Renal cortex interstitium (tissue), 15 donors: ENCODE data around the gene DOLK. TPM values are rescaled to one million over a fixed set of nuclear protein-coding genes. Genes with fewer than 3 reads are reported as not detected.
"Not testable (repeated sequence)": the region's sequence is repeated elsewhere in the genome, so short reads cannot be mapped to it uniquely, and the experiment has no call there.

ENCODE experiments used
- DNase-seq, 11 donors: peaks; one replicate each; pipeline ENCODE4 v3.0.0-alpha.2; 2013; ENCODE audit warnings: low read depth in 9 of 11, low spot score in 4 of 11; ENCODE audit errors: extremely low read depth in 1 of 11
- long read RNA-seq, 16 experiments: transcript quantifications; one replicate each; lab custom pipeline, GENCODE V29; 2026
- polyA plus RNA-seq, 3 donors: library from polyadenylated mRNA; unstranded; fragments of 120-200 nt; gene quantifications; one replicate each; pipeline ENCODE4 v1.2.1, GENCODE V29; 2013; ENCODE audit not compliant: insufficient read length in 3 of 3

Gene DOLK
- 10 to 100 TPM; 13.0 to 17.6 (median 14.2) TPM for polyA plus RNA-seq
- long read RNA-seq, donor 1, transcript DOLK-201 (1 exons, 2,090 nt), result major isoform, 13 of 13 reads
- long read RNA-seq, donor 1, partial matches to known transcripts, result 0 of 13 reads
- long read RNA-seq, donor 1, other reads (novel, unspliced or antisense), result 0 of 13 reads
- long read RNA-seq, donor 2, transcript DOLK-201 (1 exons, 2,090 nt), result major isoform, 17 of 17 reads
- long read RNA-seq, donor 2, partial matches to known transcripts, result 0 of 17 reads
- long read RNA-seq, donor 2, other reads (novel, unspliced or antisense), result 0 of 17 reads
- long read RNA-seq, donor 3, transcript DOLK-201 (1 exons, 2,090 nt), result major isoform, 31 of 31 reads
- long read RNA-seq, donor 3, partial matches to known transcripts, result 0 of 31 reads
- long read RNA-seq, donor 3, other reads (novel, unspliced or antisense), result 0 of 31 reads
- long read RNA-seq, donor 4, transcript DOLK-201 (1 exons, 2,090 nt), result major isoform, 19 of 19 reads
- long read RNA-seq, donor 4, partial matches to known transcripts, result 0 of 19 reads
- long read RNA-seq, donor 4, other reads (novel, unspliced or antisense), result 0 of 19 reads
- long read RNA-seq, donor 5, result 0 reads
- long read RNA-seq, donor 6, transcript DOLK-201 (1 exons, 2,090 nt), result major isoform, 18 of 18 reads
- long read RNA-seq, donor 6, partial matches to known transcripts, result 0 of 18 reads
- long read RNA-seq, donor 6, other reads (novel, unspliced or antisense), result 0 of 18 reads
- long read RNA-seq, donor 7, transcript DOLK-201 (1 exons, 2,090 nt), result major isoform, 33 of 33 reads
- long read RNA-seq, donor 7, partial matches to known transcripts, result 0 of 33 reads
- long read RNA-seq, donor 7, other reads (novel, unspliced or antisense), result 0 of 33 reads
- long read RNA-seq, donor 8, transcript DOLK-201 (1 exons, 2,090 nt), result major isoform, 34 of 34 reads
- long read RNA-seq, donor 8, partial matches to known transcripts, result 0 of 34 reads
- long read RNA-seq, donor 8, other reads (novel, unspliced or antisense), result 0 of 34 reads
- long read RNA-seq, donor 9, transcript DOLK-201 (1 exons, 2,090 nt), result major isoform, 23 of 23 reads
- long read RNA-seq, donor 9, partial matches to known transcripts, result 0 of 23 reads
- long read RNA-seq, donor 9, other reads (novel, unspliced or antisense), result 0 of 23 reads
- long read RNA-seq, donor 10, transcript DOLK-201 (1 exons, 2,090 nt), result major isoform, 30 of 30 reads
- long read RNA-seq, donor 10, partial matches to known transcripts, result 0 of 30 reads
- long read RNA-seq, donor 10, other reads (novel, unspliced or antisense), result 0 of 30 reads
- long read RNA-seq, donor 11, transcript DOLK-201 (1 exons, 2,090 nt), result major isoform, 22 of 22 reads
- long read RNA-seq, donor 11, partial matches to known transcripts, result 0 of 22 reads
- long read RNA-seq, donor 11, other reads (novel, unspliced or antisense), result 0 of 22 reads
- long read RNA-seq, donor 12, transcript DOLK-201 (1 exons, 2,090 nt), result major isoform, 15 of 15 reads
- long read RNA-seq, donor 12, partial matches to known transcripts, result 0 of 15 reads
- long read RNA-seq, donor 12, other reads (novel, unspliced or antisense), result 0 of 15 reads
- long read RNA-seq, donor 13, result 0 reads
- long read RNA-seq, donor 14, transcript DOLK-201 (1 exons, 2,090 nt), result major isoform, 26 of 26 reads
- long read RNA-seq, donor 14, partial matches to known transcripts, result 0 of 26 reads
- long read RNA-seq, donor 14, other reads (novel, unspliced or antisense), result 0 of 26 reads
- long read RNA-seq, donor 15, transcript DOLK-201 (1 exons, 2,090 nt), result major isoform, 8 of 8 reads
- long read RNA-seq, donor 15, partial matches to known transcripts, result 0 of 8 reads
- long read RNA-seq, donor 15, other reads (novel, unspliced or antisense), result 0 of 8 reads
- long read RNA-seq, donor 16, transcript DOLK-201 (1 exons, 2,090 nt), result major isoform, 57 of 118 reads
- long read RNA-seq, donor 16, partial matches to known transcripts, result 61 of 118 reads
- long read RNA-seq, donor 16, other reads (novel, unspliced or antisense), result 0 of 118 reads

GRCh38 chr9:128947527-128948301 is at the start of gene DOLK, which contains the start of gene NUP188:
Gene DOLK, minus strand, starts transcription at chr9:128947603. Its CDS starts 300 bp downstream, at chr9:128947303.
Gene NUP188, plus strand, starts transcription at chr9:128947699. Its CDS starts 21 bp downstream, at chr9:128947720.
- DNase-seq, result peak; percentile 76 to 93 (median 91)

- DNase-seq, result no peak
Measured at GRCh38 chr9:128995791-128996190, 48.4 kb upstream of the DOLK start.

GRCh38 chr9:128992995-128993394 is 45.6 kb upstream of the DOLK start:
- DNase-seq, result no peak

- no peak for DNase-seq
Measured at GRCh38 chr9:128987805-128988204, 40.4 kb upstream of the DOLK start.

GRCh38 chr9:128986671-128987070 is 39.3 kb upstream of the DOLK start:
- no peak for DNase-seq

GRCh38 chr9:128983536-128983935 is 36.1 kb upstream of the DOLK start:
- DNase-seq, result no peak

- no peak for DNase-seq
Measured at GRCh38 chr9:128979111-128979510, 31.7 kb upstream of the DOLK start.

- no peak for DNase-seq
Measured at GRCh38 chr9:128972956-128973355, 25.6 kb upstream of the DOLK start.

- no peak for DNase-seq
Measured at GRCh38 chr9:128969491-128969890, 22.1 kb upstream of the DOLK start.

GRCh38 chr9:128961403-128961802 is 14.0 kb upstream of the DOLK start:
- not testable (repeated sequence) for DNase-seq

GRCh38 chr9:128947277-128947526 is 201 bp downstream of the DOLK start:
- DNase-seq, result no peak

GRCh38 chr9:128946571-128947276 is 679 bp downstream of the DOLK start:
- peak in 3 of 11 donors; percentile 2 to 4 (median 3) for DNase-seq

GRCh38 chr9:128945798-128946501 is 1.5 kb downstream of the DOLK start:
- DNase-seq, result no peak

GRCh38 chr9:128944966-128945365 is 2.4 kb downstream of the DOLK start:
- DNase-seq, result not testable (repeated sequence)

GRCh38 chr9:128943832-128944620 is 3.4 kb downstream of the DOLK start:
- DNase-seq, result no peak
